Lower lobe of right lung (tissue), 2 donors: ENCODE results near the gene KCNH4. TPM values are rescaled to one million over a fixed set of nuclear protein-coding genes. Genes with fewer than 3 reads are reported as not detected.

Source experiments
- ATAC-seq, 2 donors: fragments of 200-7000 bp; cut with Tn5 transposase; one replicate each; pipeline ENCODE4 v1.9.1; 2020 to 2022; ENCODE audit warnings: mild to moderate bottlenecking in 2 of 2, moderate library complexity in 2 of 2
- DNase-seq: peaks from one replicate; pipeline ENCODE4 v3.0.0-alpha.2; 2020
- H3K27ac ChIP-seq: fragments of 200-600 bp; one replicate; pipeline ENCODE4 v1.8.0; 2022
- H3K27me3 ChIP-seq: fragments of 200-600 bp; one replicate; pipeline ENCODE4 v1.8.0; 2022; ENCODE audit warnings: low read depth
- H3K36me3 ChIP-seq: fragments of 200-600 bp; one replicate; pipeline ENCODE4 v1.8.0; 2022; ENCODE audit warnings: mild to moderate bottlenecking
- H3K4me1 ChIP-seq: fragments of 200-600 bp; one replicate; pipeline ENCODE4 v1.8.0; 2022
- H3K4me3 ChIP-seq: fragments of 200-600 bp; one replicate; pipeline ENCODE4 v1.8.0; 2022; ENCODE audit warnings: mild to moderate bottlenecking
- H3K9me3 ChIP-seq: fragments of 200-600 bp; one replicate; pipeline ENCODE4 v1.8.0; 2022
- CTCF ChIP-seq: fragments of 200-600 bp; IDR thresholded peaks from one replicate; pipeline ENCODE4 v1.8.0; 2022; ENCODE audit warnings: antibody characterized with exemption, mild to moderate bottlenecking
- intact Hi-C: fragments of 100-400 bp; cut with DNase I; formaldehyde crosslinking; loops from one replicate; pipeline ENCODE4 v1.11.0; 2022
- total RNA-seq: library from RNA; stranded (reverse); fragmentation: NEBNext Ultra II Directional; extraction: Animal tissue kit (Norgen Biotek cat#: 25700); gene quantifications from one replicate; pipeline ENCODE4 v1.2.1, GENCODE V29; 2021
- donor health status: DM: no; HTN: yes; CAD: no; lungs with severe emphysema.

KCNH4 gene
- total RNA-seq, 1 donor from 2014 or later = 0.09 TPM

DNA sequence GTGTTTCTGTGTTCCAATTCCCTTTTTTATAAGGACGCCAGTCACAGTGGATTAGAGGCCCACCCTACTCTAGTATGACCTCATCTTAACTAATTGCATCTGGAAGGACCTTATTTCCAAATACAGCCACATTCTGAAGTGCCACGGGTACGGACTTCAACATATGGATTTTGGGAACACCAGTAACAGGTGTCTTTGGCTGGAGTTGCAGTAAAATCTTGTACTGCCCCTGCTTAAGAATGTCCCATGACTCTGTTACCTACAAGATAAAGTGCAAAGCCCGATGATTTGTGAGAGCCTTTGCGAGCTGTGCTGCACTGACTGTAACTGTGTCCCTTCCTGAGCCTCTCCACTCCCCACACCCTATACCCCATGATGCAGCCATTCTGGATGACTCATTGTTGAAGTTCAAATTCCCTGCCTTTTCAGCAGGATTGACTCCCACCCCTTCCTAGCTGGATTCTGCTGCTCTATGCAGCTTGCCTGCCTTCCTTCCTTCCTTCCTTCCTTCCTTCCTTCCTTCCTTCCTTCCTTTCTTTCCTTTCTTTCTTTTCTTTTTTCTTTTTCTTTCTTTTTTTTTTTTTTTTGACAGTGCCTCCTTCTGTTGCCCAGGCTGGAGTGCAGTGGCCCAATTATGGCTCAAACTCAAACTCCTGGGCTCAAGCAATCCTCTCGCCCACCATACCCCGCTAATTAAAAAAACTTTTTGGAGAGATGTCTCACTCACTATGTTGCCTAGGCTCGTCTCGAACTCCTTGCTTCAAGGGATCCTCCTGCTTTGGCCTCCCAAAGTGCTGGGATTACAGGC lies 2.2 kb upstream of the KCNH4 start:
- H3K36me3 ChIP-seq = no peaks in the 10 kb centered on the region
- DNase-seq = no peak
- ATAC-seq = no peak
- H3K9me3 ChIP-seq = no peaks in the 10 kb centered on the region
- H3K4me1 ChIP-seq = peaks cover 39% of the 10 kb centered on the region
- peak overlapping the region; percentile 75 for H3K27ac ChIP-seq
- peaks cover 26% of the 10 kb centered on the region for H3K27me3 ChIP-seq
- no peak for TF ChIP-seq CTCF
- intact Hi-C loops = no loop called here
- peak overlapping the region; percentile 65 for H3K4me3 ChIP-seq

- intact Hi-C loops = no loop called here
- DNase-seq = no peak
- peaks cover 39% of the 10 kb centered on the region for H3K4me1 ChIP-seq
Observed at GRCh38 chr17:42181851-42182207, 887 bp upstream of the KCNH4 start.

GRCh38 chr17:42180411-42180921 lies 476 bp downstream of the KCNH4 start:
- H3K36me3 ChIP-seq = no peaks in the 10 kb centered on the region
- H3K9me3 ChIP-seq = no peaks in the 10 kb centered on the region
- no peak overlapping the region for H3K27ac ChIP-seq
- no peak for ATAC-seq
- DNase-seq = no peak
- no peak for TF ChIP-seq CTCF
- intact Hi-C loops = no loop called here
- H3K4me3 ChIP-seq = peak overlapping the region; percentile 51
- H3K4me1 ChIP-seq = peaks cover 39% of the 10 kb centered on the region
- peaks cover 26% of the 10 kb centered on the region for H3K27me3 ChIP-seq

More at GRCh38 chr17:42181851-42182207, 887 bp upstream of the KCNH4 start:
- Histone ChIP-seq H3K9me3 (no peaks in the 10 kb centered on the region), H3K36me3 (no peaks in the 10 kb centered on the region), H3K27me3 (peaks cover 26% of the 10 kb centered on the region), H3K27ac (no peak overlapping the region), H3K4me3 (no peak overlapping the region)
- ATAC-seq = no peak
- no peak for TF ChIP-seq CTCF

DNA sequence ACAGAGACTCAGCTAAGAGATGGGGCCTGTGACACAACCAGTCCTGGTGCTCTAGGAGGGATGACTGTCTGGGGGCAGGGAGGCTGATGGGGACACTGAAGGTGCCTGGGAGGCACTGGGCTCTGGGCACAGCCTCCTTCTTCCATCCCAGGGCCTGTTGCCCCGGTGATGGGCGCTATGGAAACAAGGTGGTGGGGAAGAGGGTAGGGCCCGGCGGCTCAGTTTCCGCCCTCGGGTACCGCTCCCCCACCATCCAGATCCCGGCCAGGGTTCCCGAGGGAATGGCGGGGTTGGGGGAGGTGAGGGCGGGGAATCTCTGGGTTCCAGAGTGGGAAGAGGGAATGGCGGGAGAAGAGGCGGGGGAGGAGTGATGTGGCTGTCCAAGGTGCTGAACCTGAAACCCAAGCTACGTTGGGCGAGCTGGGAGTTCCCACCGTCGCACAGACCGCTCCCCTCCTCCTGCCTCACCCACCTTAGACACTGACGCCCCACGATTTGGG lies 981 bp downstream of the KCNH4 start:
- no peak for TF ChIP-seq CTCF
- Histone ChIP-seq H3K27ac (no peak overlapping the region), H3K36me3 (no peaks in the 10 kb centered on the region), H3K4me1 (peaks cover 39% of the 10 kb centered on the region), H3K9me3 (no peaks in the 10 kb centered on the region), H3K27me3 (peaks cover 26% of the 10 kb centered on the region), H3K4me3 (no peak overlapping the region)
- ATAC-seq (no peak), DNase-seq (no peak)
- intact Hi-C loops = no loop called here

DNA sequence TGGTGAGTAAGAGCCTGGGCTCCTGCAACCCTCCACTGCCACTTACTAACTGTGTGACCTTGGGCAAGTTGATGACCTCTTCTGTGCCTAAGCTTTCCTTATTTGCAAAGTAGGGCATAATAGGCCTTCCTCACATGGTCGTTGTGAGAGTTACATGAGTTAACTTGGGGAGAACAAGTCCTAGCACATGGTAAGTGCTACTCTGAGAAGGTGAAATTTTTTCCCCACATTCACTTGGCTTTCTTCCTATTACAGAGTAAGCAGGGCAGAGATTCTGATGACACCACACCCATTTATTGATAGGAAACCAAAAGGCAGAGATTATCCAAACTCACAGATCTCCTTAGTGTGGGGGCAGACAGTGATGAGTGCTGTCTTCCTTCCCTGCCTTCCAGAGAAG lies 1.6 kb downstream of the KCNH4 start:
- DNase-seq = no peak
- Histone ChIP-seq H3K4me1 (peaks cover 33% of the 10 kb centered on the region), H3K27ac (no peak overlapping the region), H3K36me3 (no peaks in the 10 kb centered on the region), H3K4me3 (no peak overlapping the region), H3K27me3 (peaks cover 26% of the 10 kb centered on the region), H3K9me3 (no peaks in the 10 kb centered on the region)
- intact Hi-C loops = no loop called here
- no peak for ATAC-seq
- TF ChIP-seq CTCF = no peak
